HEK293T (cell line): Measurements from ENCODE around the gene ITGA11.

ENCODE experiments used
- CTBP1 ChIP-seq: fragments of 450-650 bp; IDR thresholded peaks from 2 replicates; pipeline ENCODE4 v1.6.1; 2016; ENCODE audit warnings: borderline replicate concordance
- FOXA1 ChIP-seq: fragments of 450-650 bp; IDR thresholded peaks from 2 replicates; pipeline ENCODE4 v1.6.1; 2016; ENCODE audit warnings: mild to moderate bottlenecking
- FOXK2 ChIP-seq: fragments of 450-650 bp; IDR thresholded peaks from 2 replicates; pipeline ENCODE4 v1.6.1; 2016; ENCODE audit warnings: mild to moderate bottlenecking
- FOXM1 ChIP-seq: fragments of 450-650 bp; IDR thresholded peaks from 2 replicates; pipeline ENCODE4 v1.6.1; 2017; ENCODE audit warnings: mild to moderate bottlenecking, borderline replicate concordance
- HDGF ChIP-seq: fragments of 450-650 bp; IDR thresholded peaks from 2 replicates; pipeline ENCODE4 v1.6.1; 2017; ENCODE audit warnings: antibody characterized with exemption, borderline replicate concordance
- L3MBTL2 ChIP-seq: fragments of 450-650 bp; conservative IDR thresholded peaks from 2 replicates; pipeline ENCODE4 v1.6.1; 2016; ENCODE audit warnings: mild to moderate bottlenecking
- NFRKB ChIP-seq: fragments of 450-650 bp; IDR thresholded peaks from 2 replicates; pipeline ENCODE4 v1.6.1; 2016; ENCODE audit warnings: mild to moderate bottlenecking, moderate library complexity
- TARDBP ChIP-seq: fragments of 450-650 bp; IDR thresholded peaks from 2 replicates; pipeline ENCODE4 v1.6.1; 2016
- ZNF384 ChIP-seq: fragments of 450-650 bp; IDR thresholded peaks from 2 replicates; pipeline ENCODE4 v1.6.1; 2016

GRCh38 chr15:68305420-68305871 is 126.5 kb downstream of the ITGA11 start:
- TF ChIP-seq ZNF384, result no peak
- TF ChIP-seq HDGF, result no peak
- TF ChIP-seq FOXM1, result no peak
- no peak for TF ChIP-seq L3MBTL2
- TF ChIP-seq NFRKB, result no peak
- no peak for TF ChIP-seq CTBP1
- no peak for TF ChIP-seq TARDBP
- no peak for TF ChIP-seq FOXA1
- no peak for TF ChIP-seq FOXK2
